Activated naive CD8-positive, alpha-beta T cell treated with anti-CD3 and anti-CD28 coated beads, Interleukin-2, amount 50 U/mL, for 16 hours (primary cell): Measurements from ENCODE around the gene KRT9.

Experiments
- DNase-seq: peaks from one replicate; pipeline ENCODE4 v3.0.0-alpha.2; 2020; ENCODE audit warnings: low read depth, low spot score

The KRT9 gene

DNA sequence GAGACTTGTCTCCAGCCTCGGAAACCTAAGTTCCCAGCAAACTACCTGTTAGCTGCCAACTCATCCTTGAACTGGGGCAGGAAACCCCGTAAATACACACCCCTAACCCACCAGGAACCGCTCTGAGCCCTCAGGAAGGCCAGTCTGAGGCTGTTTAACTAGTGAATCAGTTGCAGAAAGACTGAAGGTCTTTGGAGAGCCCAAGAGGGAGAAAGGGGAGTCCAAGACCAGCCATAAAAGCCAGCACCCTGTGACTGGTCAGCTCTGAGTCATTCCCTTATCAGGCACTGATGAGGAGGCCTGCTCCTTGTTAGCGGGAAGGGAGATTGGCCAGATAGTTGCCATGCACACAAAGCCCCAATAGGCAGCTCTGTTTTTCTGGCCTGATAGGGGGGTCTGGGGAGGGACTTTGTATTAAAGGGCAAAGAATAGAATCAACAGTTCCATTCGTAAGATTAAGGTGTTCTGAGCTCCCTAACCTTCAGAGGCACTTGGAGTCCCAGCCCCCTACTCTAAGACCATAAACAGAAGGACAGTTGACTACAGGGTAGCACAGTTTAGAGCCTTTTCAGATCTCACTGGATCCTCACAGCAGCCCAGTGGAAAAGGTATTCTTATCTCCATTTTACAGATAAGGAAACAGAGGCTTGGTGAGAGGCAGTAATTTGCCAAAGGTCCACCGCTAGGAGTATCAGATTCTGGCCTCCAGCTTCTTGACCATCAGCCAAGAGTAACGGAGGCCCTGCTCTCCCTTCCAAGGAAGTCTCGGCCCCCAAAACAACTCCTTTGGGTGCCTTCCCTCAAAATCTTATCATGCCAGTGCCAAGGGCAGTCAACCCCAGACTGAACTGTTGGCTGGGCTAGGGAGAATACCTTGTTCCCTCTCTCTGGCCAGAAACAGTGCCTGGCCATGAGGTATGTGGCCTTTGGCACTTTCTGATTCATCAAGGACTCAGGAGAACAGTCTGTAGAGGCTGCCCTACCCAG lies 41.5 kb downstream of the KRT9 start:
- no peak for DNase-seq

DNA sequence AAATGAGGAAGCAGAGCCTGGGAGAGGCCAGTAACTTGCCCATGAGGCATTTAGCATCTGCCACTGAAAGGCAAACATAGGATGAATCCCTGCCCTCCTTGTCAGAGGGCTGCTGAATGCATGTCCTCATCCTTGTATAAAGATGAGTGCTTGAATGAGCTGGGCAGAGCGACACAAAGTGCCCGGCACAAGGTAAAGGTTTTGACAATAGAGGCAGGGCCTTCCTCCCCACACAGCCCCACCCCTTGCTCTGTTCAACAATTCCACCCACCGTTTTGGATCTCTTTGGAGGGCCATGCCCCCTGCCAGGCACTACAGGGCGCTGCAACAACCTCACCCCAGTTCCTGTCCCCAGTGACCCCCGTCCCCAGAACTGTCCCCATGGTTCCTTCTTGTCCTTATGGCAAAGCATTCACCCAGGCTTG lies 42.4 kb downstream of the KRT9 start:
- no peak for DNase-seq

DNA sequence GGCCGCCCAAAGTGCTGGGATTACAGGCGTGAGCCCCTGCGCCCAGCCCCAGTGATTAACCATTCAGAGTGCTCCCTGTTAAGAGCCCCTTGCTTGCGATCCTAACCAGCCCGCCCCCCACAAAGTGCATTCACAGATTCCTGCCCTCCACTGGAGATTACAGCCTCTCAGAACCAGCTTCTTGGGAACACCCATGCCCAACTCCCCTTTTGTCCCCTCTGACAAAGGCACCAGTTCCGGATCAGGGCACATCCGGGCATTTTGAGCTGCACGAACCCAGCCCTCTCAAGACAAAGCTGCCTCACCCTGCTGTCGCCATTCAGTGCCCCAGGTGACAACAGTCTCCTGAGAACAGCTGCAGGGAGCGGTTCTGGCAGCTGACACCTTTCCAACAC lies 42.9 kb downstream of the KRT9 start:
- no peak for DNase-seq

DNA sequence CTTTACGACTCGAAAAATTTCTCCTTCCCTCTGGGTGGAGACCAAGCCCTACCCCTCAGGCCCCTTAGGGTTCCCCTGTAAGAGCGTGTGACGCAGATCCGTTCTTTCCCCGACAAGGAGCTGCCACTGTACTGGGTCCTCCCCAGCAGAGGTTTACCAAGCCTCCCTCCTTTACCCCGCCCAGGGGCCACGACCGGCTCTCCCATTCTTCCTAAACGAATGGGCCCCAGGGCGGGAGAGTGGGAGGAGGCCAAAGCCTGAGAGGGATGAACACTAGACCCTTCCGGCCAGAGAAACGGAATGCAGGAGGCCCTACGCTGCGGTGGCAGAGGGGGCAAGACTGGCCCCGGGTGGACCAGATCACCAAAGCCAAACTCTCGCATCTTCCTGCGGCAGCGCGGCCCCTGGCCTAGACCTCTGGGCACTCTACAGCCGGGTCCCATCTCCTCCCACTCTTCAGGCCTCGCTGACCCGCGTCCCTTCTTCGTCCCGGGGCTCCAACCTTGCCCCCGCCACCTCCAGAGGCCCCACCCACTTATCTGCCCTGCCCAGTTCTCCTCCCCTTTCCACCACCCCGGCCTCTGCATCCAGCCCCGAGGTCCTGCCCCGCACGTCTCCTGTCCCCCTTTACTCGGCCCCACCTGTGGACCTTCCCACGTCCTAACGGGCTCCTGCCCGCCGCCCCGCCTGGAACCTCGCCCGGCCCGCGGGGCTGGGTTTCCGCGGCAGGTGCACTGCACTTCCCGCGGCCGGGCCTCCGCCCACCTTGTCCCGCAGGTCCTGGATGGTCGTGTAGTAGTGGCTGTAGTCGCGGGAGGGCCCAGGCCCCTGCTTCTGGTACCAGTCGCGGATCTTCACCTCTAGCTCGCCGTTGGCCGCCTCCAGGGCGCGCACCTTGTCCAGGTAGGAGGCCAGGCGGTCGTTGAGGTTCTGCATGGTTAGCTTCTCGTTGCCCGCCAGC lies 44.5 kb downstream of the KRT9 start:
- DNase-seq = no peak

DNA sequence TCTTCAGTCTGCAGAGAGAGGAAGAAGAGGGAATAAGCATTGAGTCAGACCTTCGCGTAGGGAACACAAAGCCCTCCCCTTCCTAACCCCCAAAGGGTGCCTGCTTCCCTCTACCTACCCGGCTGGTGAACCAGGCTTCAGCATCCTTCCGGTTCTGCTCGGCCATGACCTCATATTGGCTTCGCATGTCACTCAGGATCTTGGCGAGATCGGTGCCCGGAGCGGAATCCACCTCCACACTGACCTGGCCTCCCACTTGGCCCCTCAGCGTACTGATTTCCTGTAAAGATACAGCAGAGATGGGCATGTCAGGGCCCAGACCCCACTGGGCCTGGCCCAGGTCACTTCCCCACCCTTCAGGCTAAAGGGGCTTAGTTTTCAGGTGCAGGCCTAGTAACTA lies 47.6 kb downstream of the KRT9 start:
- DNase-seq = no peak

DNA sequence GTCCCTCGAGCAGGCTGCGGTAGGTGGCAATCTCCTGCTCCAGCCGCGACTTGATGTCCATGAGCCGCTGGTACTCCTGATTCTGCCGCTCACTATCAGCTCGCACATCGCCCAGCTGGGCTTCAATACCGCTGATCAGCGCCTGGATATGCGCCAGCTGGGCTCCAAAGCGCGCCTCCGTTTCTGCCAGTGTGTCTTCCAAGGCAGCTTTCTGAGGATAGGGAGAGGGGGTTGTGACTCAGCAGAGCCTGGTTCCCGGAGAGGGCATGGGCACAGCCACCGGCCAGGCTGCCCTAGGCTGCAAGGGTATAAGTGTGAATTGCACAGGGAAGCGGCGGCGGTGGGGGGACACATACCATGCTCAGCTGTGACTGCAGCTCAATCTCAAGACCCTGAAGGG lies 48.1 kb downstream of the KRT9 start:
- no peak for DNase-seq

DNA sequence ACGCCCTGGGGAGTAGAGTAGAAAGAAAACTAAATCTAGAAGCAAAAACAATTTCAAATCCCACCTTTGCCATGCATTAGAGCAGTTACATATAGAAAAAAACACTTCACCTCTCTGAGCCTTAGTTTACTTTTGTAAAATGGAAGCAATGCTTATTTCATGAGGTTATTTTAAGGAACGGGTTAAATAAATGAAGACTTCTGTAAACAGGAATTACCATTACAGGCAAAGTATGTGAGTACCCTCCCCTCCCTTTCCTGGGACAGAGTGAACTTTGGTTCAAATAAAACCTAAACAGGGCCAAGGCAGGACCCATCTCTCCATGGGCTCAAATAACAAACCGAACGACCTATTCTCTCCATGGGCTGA lies 48.6 kb downstream of the KRT9 start:
- DNase-seq = no peak

DNA sequence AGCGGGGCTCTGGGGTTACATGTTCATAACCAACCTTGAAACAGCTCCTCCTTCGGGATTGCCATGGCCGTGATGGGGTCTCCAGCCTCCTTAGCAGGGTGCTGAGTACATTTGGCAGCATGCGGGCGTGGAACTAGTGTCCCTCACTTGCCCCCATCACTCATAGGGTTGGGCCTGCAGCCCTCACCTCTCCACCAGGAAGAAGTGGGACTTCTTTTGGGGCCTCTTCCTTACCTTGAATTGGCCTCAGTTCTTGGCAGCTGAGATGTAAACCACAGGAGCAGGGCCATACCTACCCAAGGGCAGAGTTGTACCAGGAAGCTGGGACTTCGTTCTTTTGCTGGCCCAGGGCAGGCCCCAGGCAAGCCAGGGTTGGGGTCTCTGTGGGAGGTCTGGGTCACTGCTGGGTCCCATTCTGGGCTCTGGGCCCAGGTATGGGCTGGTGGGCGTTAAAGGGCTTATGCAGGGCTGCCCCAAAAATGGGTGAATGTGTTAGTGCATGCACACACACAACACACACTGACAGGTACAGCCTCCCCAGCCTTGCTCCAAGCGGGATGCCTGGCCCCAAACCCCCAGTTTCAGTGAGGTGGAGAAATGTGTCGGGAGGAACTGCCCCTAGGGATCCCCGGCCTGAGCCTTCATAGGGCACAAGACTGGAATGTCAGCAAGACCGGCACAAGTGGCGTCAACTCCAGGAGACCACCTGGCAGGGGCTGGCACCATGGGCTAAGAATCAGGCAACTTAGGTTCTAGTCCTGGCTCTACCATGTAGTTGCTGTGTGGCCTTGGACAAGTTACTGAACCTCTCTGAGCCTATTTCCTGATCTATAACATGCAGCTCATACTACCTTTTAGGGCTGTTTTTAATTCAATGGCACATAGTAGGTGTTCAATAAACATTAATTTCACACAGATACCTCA lies 49.3 kb downstream of the KRT9 start:
- no peak for DNase-seq

DNA sequence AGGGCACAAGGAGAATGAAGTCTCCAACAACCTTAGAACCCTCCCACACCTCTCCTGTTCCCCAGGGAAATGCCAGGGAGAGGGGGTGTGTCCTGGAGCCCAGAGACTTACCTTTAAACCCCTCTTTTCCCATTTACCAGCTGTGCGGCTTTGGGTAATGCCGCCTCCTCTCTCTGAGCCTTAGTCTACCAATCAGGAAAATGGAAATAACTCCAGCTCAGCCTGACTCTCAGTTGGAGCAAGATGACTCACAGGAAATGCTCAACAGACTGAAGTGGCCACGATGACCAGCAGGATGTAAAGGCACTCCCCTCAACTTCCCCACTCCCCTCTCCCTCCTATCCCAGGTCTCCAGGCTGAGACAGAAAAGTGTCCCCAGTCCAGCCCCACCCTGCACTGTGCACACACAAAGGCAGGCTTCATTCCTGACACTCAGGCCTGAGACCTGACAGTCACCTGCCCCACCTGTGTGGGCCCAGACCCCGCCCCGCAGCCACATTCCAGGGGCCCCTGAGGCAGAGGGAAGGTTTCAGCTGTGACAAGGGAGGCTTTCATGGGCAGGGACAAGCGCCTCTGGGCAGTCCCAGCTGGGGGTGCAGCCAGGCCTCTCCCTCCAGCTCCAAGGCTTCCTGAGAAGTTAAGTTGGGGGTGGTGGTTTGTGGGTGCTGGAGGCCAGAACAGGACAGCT lies 50.1 kb downstream of the KRT9 start:
- no peak for DNase-seq

DNA sequence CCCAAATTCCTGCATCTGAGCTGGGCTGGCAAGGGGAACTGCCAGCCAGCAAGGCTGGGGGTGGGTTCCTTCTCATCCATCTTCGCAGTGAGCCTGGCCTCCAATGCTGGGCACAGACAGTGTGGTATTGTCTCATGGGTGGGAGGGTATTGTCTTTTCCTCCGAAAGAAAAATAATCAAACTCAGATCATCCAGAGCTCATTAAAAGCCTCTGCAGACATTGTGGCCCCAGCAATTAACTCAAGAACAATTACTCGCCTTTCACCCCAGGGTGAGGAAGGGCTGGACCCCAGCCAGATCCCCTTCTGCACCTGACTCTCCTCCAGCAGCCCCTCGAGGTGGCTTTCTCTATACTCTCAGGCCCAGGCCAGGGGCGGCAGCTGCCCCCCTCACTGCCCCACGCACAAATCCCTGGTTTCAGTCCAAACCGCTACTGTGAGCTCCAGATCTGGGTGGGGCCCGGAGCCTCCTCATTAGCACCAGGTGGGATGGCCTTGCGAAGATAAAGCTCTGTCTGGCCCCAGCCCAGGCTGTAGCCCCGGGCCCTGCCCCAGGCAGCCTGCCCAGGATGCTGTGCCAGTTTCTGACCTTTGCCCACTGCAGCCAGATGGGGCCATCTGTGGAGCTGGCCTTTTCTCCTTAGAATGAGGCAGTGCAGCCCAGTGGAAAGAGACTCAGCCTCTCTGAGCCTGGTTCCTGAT lies 50.9 kb downstream of the KRT9 start:
- DNase-seq = no peak

DNA sequence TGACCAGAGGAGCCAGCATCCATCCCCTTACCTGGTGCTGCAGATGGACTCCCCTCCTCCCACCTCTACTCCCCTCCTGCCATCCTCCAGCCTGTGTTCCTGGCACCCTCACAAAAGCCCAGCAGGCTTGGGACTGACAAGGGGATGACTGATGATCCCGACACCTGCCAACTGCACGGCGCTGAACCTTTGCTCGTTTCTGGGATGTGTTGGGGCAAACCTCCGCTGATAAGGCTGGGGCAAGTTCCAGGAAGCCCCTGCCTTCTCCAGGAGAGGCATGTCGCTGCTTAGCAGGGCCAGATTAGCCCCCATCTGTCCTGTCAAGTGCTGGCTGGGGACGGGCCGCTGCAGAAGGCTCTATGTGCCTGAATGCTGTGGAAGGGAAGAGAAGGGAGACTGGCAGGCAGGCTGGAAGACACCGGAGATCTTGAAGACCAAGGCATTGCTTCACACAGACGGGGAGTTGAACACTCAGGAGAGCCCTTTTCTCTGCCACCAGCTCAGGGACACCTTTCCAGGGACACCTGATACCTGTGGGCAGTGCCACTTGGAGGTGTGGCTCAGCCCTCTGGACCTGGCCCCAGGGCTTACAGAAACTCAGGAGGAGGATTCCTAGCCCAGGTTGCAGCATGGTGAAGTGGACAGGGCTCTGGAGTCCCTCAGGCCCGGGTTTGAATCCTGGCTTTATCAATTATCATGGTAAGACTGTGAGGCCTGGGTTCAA lies 52.2 kb downstream of the KRT9 start:
- no peak for DNase-seq

DNA sequence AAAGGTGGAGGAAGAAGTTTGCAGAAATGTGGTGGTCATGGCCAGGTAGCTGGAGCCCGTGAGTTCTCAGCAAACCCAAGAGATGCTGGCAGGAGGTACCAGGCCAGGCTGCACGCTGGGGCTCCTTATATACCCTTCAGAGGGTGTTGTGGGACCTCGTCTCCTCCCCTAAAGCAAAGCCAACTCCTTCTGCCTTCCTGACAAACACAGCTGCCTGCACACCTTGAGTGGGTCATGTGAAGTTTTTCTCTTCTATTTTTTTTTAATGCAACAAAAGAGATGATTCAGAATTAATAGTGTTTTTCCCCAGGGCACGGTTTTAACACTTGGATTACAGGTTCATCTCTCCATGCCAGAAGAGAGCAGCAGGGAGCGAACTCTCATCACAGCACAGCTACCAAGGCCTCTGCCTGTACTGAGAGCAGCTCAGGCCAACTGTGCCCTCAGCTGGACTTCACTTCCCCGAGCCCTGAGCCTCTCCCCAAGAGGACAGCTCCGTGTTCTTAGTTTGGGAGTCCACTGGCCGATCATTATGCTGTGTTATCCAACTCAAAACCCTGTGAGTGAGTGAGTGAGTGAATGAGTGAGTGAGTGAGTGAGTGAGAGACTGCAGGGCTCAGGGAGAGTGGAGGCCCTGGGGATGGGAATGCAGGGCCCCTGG lies 52.9 kb downstream of the KRT9 start, which contains the start of gene KRT15:
KRT15 (minus strand) TSS at position 102 of the 661 bp plus-strand sequence; CDS start at position 39, 63 bp downstream.
- DNase-seq = no peak

DNA sequence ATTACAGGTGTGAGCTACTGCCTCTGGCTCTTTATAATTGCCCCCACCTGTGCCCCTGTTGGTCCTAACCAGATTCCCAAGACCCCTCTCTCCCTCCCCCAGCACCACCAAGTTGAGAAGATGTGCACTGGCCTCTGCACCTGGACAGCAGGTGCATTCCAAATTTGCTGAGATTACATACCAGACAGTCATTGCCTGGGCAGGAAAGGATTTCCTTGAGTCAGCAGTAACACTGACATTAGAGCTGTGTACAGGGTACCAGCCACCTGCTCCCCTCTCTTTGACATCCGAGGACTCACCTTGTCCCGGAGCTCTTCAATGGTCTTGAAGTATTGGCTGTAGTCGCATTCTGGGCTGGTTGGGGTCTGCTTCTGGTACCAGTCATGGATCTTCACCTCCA lies 53.8 kb downstream of the KRT9 start:
- no peak for DNase-seq

DNA sequence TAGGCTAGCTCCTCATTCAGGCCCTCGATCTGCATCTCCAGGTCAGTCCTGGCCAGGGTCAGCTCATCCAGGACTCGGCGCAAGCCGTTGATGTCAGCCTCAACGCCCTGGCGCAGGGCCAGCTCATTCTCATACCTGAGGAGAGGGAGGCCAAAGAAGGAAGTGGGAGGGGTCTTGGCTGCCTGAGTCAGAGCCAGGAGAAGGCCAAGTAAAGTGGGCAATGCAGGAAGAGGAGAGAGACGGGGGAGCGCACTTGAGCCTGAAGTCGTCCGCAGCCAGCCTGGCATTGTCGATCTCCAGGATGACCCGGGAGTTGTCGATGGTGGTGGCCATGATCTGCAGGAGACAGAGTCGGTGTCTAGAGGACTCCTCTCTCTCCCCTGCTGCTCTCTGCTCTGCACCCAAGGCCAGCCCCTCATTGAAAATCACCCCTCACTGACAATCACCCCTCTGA lies 55.0 kb downstream of the KRT9 start:
- DNase-seq = no peak

DNA sequence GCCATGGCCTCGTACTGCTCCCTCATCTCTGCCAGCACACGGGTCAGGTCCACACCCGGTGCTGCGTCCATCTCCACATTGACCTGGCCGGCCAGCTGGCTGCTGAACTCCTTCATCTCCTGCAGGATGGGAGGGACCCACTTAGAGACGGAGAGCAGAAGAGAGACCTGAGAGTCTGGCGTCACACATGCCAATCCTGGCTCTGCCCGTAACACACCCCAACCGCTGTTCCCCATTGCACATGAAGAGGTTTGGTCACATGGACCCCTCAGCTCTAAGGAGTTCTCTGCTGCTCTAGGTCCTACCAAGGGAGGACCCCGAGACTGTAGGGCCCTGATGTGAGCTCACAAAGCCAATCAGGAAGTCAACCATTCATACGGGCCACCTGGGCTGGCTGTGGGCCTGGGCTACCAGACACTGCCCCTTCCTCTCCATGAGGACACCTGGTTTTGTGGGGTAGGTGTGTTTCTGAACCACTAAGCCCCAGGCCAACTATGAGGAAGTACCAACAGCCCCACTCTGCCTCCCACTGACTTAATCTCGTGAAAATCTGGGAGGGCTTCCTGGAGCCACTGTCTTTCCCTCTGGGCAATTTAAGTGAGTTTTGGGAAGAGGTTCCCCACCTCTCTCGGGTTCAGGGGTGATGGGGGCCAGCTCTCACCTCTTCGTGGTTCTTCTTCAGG lies 55.6 kb downstream of the KRT9 start:
- DNase-seq = no peak
